Measurements from ENCODE around the gene VAMP5. TPM values are rescaled to one million over a fixed set of nuclear protein-coding genes. Genes with fewer than 3 reads are reported as not detected.

The VAMP5 gene
- total and polyA plus RNA-seq, 2 of the 8 experiments (the other 6 are each of a cell fraction or from before 2014, with no cell fraction given): 4.7 to 14.2 TPM

DNA sequence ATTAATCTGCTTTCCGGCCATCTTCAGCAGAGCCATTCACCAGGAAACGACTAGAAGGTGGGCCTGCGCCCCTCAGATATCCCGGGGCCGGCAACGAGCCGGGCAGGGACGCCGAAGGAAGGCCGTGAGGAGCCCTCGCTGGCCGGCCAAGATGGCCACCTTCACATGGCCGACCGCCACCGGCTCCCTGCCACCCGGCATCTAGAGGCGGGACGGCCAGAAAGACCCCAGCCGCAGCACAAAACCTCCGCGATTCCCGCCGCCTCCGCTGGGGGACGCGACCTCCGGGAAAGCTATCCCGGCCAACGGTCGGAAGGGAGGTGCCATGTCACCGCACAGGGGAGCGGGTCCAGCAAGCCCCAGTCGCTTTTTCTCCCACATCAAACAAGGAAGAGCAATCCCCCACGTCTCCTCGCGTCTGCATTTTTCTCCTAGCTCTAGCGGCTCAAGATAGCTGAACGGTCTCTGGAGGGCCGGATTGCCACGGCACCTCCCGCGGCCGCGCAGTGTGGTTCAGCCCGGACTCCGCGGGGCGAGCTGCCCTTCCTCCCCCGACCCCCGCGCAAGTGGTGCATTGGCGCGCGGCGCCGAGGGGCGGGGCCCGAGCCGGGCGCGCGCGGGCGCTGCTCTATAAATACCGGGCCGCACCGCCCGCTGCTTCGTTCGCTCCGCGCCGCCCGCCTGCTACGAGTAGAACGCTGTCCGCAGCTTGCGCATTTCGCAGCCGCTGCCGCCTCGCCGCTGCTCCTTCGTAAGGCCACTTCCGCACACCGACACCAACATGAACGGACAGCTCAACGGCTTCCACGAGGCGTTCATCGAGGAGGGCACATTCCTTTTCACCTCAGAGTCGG, 45.5 kb upstream of the VAMP5 start, which contains the start of gene MAT2A:
TSS of gene MAT2A (plus strand) at position 662 of the 854 bp plus-strand sequence. CDS start at position 782, 120 bp downstream.
- Histone ChIP-seq H2BK20ac (ENCODE audit: low read length) (no peak within 1 kb of the TSS), H3K79me2 (ENCODE audit: control insufficient read depth in 1 of 2, insufficient read depth in 2 of 2, low read length in 2 of 2) (peaks cover 26 to 49% of the 10 kb centered on the region in 2 experiments), H3K27ac (ENCODE audit: low read depth, low read length) (peak within 1 kb of the TSS; percentile 100), H3K9me3 (ENCODE audit: insufficient read depth in 2 of 2, low read depth in 1 of 2, low read length in 1 of 2) (no peaks in the 10 kb centered on the region), H2BK12ac (ENCODE audit: low read depth, low read length) (peak within 1 kb of the TSS; percentile 99), H4K20me1 (replicated peaks in 1 of 2; ENCODE audit: control insufficient read depth in 1 of 2, insufficient read depth in 2 of 2, low read length in 2 of 2) (peaks cover 24 to 28% of the 10 kb centered on the region in 2 experiments), H2AK5ac (ENCODE audit: low read depth, low read length) (peak within 1 kb of the TSS; percentile 97), H3K56ac (replicated peaks; ENCODE audit: insufficient read length, low read depth, low read length) (peak within 1 kb of the TSS; percentile 99), H3K14ac (ENCODE audit: insufficient read length) (no peak within 1 kb of the TSS), H3K23ac (ENCODE audit: insufficient read length) (no peak within 1 kb of the TSS), H4K8ac (ENCODE audit: extremely low read depth, insufficient read depth, low read length) (peak within 1 kb of the TSS; percentile 100), H3K4me2 (ENCODE audit: insufficient read depth in 1 of 2, low read depth in 2 of 2, low read length in 2 of 2) (peak within 1 kb of the TSS; percentile 77 to 85), H3K27me3 (replicated peaks in 1 of 4; ENCODE audit: control insufficient read depth in 3 of 4, extremely low read depth in 1 of 4, insufficient read depth in 3 of 4, low read length in 3 of 4) (no peaks in the 10 kb centered on the region), H3K79me1 (ENCODE audit: low read depth, low read length) (no peaks in the 10 kb centered on the region), H2BK5ac (ENCODE audit: low read depth, low read length) (peak within 1 kb of the TSS; percentile 100), H4K91ac (replicated peaks; ENCODE audit: insufficient read length, low read length) (peak within 1 kb of the TSS; percentile 100), H3K23me2 (ENCODE audit: low read depth, low read length) (no peaks in the 10 kb centered on the region; the same call in 1 of the 2 replicates), H4K5ac (ENCODE audit: insufficient read length, low read depth, low read length) (peak within 1 kb of the TSS; percentile 100), H3K36me3 (ENCODE audit: control insufficient read depth in 2 of 4, insufficient read depth in 4 of 4, low read length in 3 of 4) (peaks cover 27 to 40% (median 29%) of the 10 kb centered on the region in 4 experiments), H3K18ac (ENCODE audit: extremely low read depth, low read length) (peak within 1 kb of the TSS; percentile 100), H3K4me3 (ENCODE audit: extremely low read depth in 1 of 4, insufficient read depth in 2 of 4, low read depth in 3 of 4, low read length in 4 of 4) (peak within 1 kb of the TSS; percentile 87 to 100 (median 98)), H3K4ac (replicated peaks; ENCODE audit: insufficient read length, low read depth, low read length) (peak within 1 kb of the TSS; percentile 100), H3K9ac (replicated peaks in 1 of 4; ENCODE audit: extremely low read depth in 1 of 4, low read depth in 3 of 4, low read length in 3 of 4) (peak within 1 kb of the TSS; percentile 97 to 100 (median 100)), H3K4me1 (replicated peaks in 1 of 4; ENCODE audit: control insufficient read depth in 3 of 4, insufficient read depth in 4 of 4, low read length in 3 of 4) (peaks cover 2 to 7% (median 5%) of the 10 kb centered on the region in 4 experiments; a peak in 4 of 7 replicates), H2BK120ac (replicated peaks; ENCODE audit: low read depth, low read length) (peak within 1 kb of the TSS; percentile 81), H2AFZ (ENCODE audit: low read length) (no peak within 1 kb of the TSS), H2BK15ac (ENCODE audit: low read length) (peak within 1 kb of the TSS; percentile 100; the same call in 1 of the 2 replicates)
- ChIA-PET CTCF (ENCODE audit: partially characterized antibody) (interaction anchor here (0.7 to 7.3 kb wide), 20 partner anchors 10 to 157 kb away, joined by 3 to 84 read pairs (median 4); partner anchors contain the start of gene SH2D6), POLR2A (ENCODE audit: partially characterized antibody) (interaction anchor here (0.7 to 38.6 kb wide), 49 partner anchors 9 to 612 kb away, joined by 3 to 1889 read pairs (median 7); partner anchors contain the start of genes C2orf68, CAPG, ELMOD3 and GGCX)
- peak; percentile 84 to 99 for DNase-seq (ENCODE audit: low read depth in 1 of 2, low spot score in 2 of 2)
- WGBS, 2 experiments (ENCODE audit: extremely low coverage in 1 of 2, insufficient coverage in 1 of 2, insufficient read length in 1 of 2, insufficient replicate concordance in 2 of 2, low coverage in 1 of 2, low lambda C conversion rate in 2 of 2, missing lambda C conversion rate in 1 of 2): 1% methylated on average over 92 of the region's 92 CpGs; no CpG with 5 or more reads in 1 of the 2 experiments
- no peak for FAIRE-seq
- no peak for TF ChIP-seq ZNF274 (IDR thresholded peaks at IDR 0.05; ENCODE audit: borderline replicate concordance, extremely low read depth, low read length)
- no peak for TF ChIP-seq SIRT6 (IDR thresholded peaks at IDR 0.05; ENCODE audit: low read length)
- TF ChIP-seq EZH2 (IDR thresholded peaks at IDR 0.05; ENCODE audit: low read depth, low read length, severe bottlenecking): no peak
- no peak for TF ChIP-seq RFX5 (IDR thresholded peaks at IDR 0.05; ENCODE audit: borderline replicate concordance, low read depth, low read length)
- TF ChIP-seq YY1 (IDR thresholded peaks at IDR 0.05; ENCODE audit: low read depth, low read length): peak; percentile 96
- TF ChIP-seq RNF2 (IDR thresholded peaks at IDR 0.05; ENCODE audit: borderline replicate concordance, low read depth, low read length, missing control alignments, poor library complexity, severe bottlenecking): no peak
- TF ChIP-seq SP2 (IDR thresholded peaks at IDR 0.05; ENCODE audit: low read length): no peak
- peak; percentile 46 for TF ChIP-seq KDM4A (IDR thresholded peaks at IDR 0.05; ENCODE audit: low read depth, low read length, severe bottlenecking)
- TF ChIP-seq EP300 (IDR thresholded peaks at IDR 0.05; ENCODE audit: borderline replicate concordance in 1 of 2, low read depth in 2 of 2, low read length in 2 of 2): peak in 1 of 2 experiments; percentile 95; a peak in 2 of 3 replicates
- no peak for TF ChIP-seq CBX5 (IDR thresholded peaks at IDR 0.05; ENCODE audit: low read depth, low read length)

All from H1 (cell line).